H1 (cell line): Measurements from ENCODE around the gene TBC1D4. TPM values are rescaled to one million over a fixed set of nuclear protein-coding genes. Genes with fewer than 3 reads are reported as not detected.

Source experiments
- CHD1 ChIP-seq: IDR thresholded peaks from 2 replicates; pipeline ENCODE4 v1.6.1; 2012; ENCODE audit warnings: low read depth, low read length, improper control_type of control experiment
- E2F6 ChIP-seq: IDR thresholded peaks from 2 replicates; pipeline ENCODE4 v1.6.1; 2012; ENCODE audit warnings: inconsistent platforms
- polyA plus RNA-seq, 7 experiments: library from polyadenylated mRNA; depleted of rRNA in 3 of 7; stranded (reverse) in 5 of 7; unstranded in 2 of 7; fragments of >200 nt in 5 of 7; fragments of 200-250 nt in 2 of 7; gene quantifications; 1 replicate in 5 of 7; 2 replicates in 1 of 7; 4 replicates in 1 of 7; pipeline versions ENCODE4 v1.2.1 to v1.2.3, GENCODE V29; 2011 to 2013; ENCODE audit warnings: missing spikeins in 2 of 7, mixed read lengths in 2 of 7
- total RNA-seq: library from RNA; stranded (reverse); fragmentation: NEBNext Ultra II Directional; extraction: Animal tissue kit (Norgen Biotek cat#: 25700); gene quantifications from 2 replicates; pipeline ENCODE4 v1.2.1, GENCODE V29; 2021

Gene TBC1D4
- total and polyA plus RNA-seq, 2 of the 8 experiments (the other 6 are each of a cell fraction or from before 2014, with no cell fraction given), result 16.7 to 39.0 TPM

DNA sequence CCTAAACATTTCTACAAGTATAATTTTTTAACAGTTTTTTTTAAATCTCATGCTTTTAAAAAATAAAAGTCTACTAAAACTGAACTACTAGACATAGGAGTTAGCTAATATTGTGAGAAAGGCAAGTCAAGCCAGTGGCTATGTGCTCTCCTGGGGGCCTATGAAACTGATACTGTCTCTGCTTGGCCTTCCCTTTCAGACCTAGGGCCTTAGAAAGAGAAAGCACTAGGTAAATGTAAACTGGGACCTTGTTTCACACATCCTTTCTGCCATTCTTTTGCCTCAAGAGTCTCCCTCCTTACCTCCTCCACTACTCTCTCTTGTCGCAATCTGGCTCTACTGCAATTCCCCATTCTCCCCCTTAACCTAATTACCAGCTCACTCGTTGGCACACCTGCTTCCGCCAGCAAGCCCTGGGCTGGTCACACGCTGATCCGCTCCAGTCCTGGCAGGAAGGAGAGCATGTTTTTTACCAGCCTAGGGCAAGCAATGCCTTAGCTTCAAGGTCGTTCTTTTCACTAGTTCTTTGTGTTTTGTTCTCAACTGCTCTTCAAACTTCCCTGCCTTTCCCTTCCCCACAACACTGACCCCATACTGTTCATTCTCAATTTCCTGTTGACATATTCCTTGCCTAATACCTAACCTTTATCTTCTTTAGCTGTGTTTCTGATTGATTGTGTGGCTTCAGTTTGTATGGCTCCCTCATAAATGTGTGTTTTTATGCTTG lies 23.1 kb downstream of the TBC1D4 start (continued):
- no peak for TF ChIP-seq E2F6
- TF ChIP-seq CHD1, result no peak
